ENCODE measurements around the gene ERBB4.

DNA sequence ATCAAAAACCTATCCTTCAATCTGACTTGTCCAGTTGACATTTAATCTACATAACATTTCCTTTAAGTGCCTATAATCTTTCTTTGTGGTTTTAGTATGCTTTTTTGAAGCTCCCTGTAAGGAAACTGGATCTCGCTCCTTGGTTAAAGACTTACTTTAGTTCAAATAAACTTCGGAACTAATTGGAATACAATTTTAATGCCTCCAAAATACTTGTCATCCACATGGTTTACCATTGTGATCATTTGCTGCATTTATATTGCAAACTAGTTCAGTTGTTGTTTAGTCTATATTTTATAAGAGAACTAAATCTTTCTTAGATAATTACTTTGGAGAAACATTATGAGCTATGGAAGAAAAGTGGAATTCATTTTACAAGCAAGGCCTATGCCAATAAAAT lies 496.0 kb downstream of the ERBB4 start:
- TF ChIP-seq, protein P1, sequence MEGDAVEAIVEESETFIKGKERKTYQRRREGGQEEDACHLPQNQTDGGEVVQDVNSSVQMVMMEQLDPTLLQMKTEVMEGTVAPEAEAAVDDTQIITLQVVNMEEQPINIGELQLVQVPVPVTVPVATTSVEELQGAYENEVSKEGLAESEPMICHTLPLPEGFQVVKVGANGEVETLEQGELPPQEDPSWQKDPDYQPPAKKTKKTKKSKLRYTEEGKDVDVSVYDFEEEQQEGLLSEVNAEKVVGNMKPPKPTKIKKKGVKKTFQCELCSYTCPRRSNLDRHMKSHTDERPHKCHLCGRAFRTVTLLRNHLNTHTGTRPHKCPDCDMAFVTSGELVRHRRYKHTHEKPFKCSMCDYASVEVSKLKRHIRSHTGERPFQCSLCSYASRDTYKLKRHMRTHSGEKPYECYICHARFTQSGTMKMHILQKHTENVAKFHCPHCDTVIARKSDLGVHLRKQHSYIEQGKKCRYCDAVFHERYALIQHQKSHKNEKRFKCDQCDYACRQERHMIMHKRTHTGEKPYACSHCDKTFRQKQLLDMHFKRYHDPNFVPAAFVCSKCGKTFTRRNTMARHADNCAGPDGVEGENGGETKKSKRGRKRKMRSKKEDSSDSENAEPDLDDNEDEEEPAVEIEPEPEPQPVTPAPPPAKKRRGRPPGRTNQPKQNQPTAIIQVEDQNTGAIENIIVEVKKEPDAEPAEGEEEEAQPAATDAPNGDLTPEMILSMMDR (IDR thresholded peaks at IDR 0.05; ENCODE audit: insufficient read depth, low read depth, low read length): no peak
- no peak for TF ChIP-seq EZH2 (IDR thresholded peaks at IDR 0.05; ENCODE audit: insufficient read depth, low read length)

Measured in astrocyte (in vitro differentiated cells and primary cell).